Measurements from ENCODE around the gene IRX4. TPM values are rescaled to one million over a fixed set of nuclear protein-coding genes. Genes with fewer than 3 reads are reported as not detected.

IRX4 gene
- total RNA-seq, 2 donors from 2014 or later: 0.22 TPM; not detected in 1

DNA sequence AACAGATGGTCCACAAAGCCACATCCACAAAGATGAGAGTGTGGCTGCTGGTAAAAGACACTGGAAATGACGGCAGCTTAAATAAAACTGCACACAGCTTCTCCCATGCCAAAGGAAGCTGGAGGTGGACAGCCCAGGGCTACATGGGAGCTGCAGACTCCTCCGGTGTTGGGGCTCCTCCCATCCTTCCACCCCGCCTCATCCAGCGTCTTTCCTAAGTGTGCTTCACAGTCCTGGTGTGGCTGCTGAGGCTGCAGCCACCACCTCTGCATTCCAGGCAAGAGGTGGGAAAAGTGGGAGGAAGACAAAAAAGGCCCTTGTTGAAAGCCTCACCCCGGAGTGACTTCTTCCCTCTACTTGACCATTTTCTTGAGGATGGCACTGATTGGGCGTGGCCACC lies 37.0 kb upstream of the IRX4 start:
- no peak overlapping the region for H3K4me3 ChIP-seq (ENCODE audit: low read length)
- no peaks in the 10 kb centered on the region for H3K9me3 ChIP-seq (ENCODE audit: control insufficient read depth, low read length)
- no peaks in the 10 kb centered on the region for H3K27me3 ChIP-seq (ENCODE audit: control insufficient read depth, insufficient read depth, low read length, poor library complexity, severe bottlenecking)
- Mint-ChIP-seq H3K9me3 (no peaks in the 10 kb centered on the region), H3K4me3 (no peak overlapping the region), H3K27me3 (ENCODE audit: insufficient read depth) (peaks cover 6% of the 10 kb centered on the region), H3K27ac (no peak overlapping the region), H3K36me3 (ENCODE audit: low read depth) (no peaks in the 10 kb centered on the region), H3K4me1 (no peaks in the 10 kb centered on the region)
- no peaks in the 10 kb centered on the region for H3K36me3 ChIP-seq (ENCODE audit: control insufficient read depth, insufficient read depth, low read length)
- no peak for TF ChIP-seq CTCF (conservative IDR thresholded peaks at IDR 0.05)
- no peak overlapping the region for H3K9ac ChIP-seq (ENCODE audit: extremely low read depth, low read length, poor library complexity, severe bottlenecking)
- no peak for DNase-seq
- H3K27ac ChIP-seq (ENCODE audit: low read depth, low read length): no peak overlapping the region
- WGBS, 2 experiments (ENCODE audit: insufficient coverage in 1 of 2, insufficient read length in 1 of 2): 92 to 100% methylated on average over 4 to 6 of the region's 6 CpGs
- no peaks in the 10 kb centered on the region for H3K4me1 ChIP-seq (ENCODE audit: control insufficient read depth, insufficient read depth, low read length)

- no peak for DNase-seq
- H3K4me3 ChIP-seq (ENCODE audit: low read length): no peak overlapping the region
- 93 to 95% methylated on average over 5 to 9 of the region's 9 CpGs for WGBS, 2 experiments (ENCODE audit: insufficient coverage in 1 of 2, insufficient read length in 1 of 2)
- no peaks in the 10 kb centered on the region for H3K4me1 Mint-ChIP-seq
- H3K4me1 ChIP-seq (ENCODE audit: control insufficient read depth, insufficient read depth, low read length): no peaks in the 10 kb centered on the region
- no peaks in the 10 kb centered on the region for H3K36me3 ChIP-seq (ENCODE audit: control insufficient read depth, insufficient read depth, low read length)
- no peak overlapping the region for H3K27ac ChIP-seq (ENCODE audit: low read depth, low read length)
- H3K27me3 Mint-ChIP-seq (ENCODE audit: insufficient read depth): peaks cover 8% of the 10 kb centered on the region
- H3K9me3 Mint-ChIP-seq: no peaks in the 10 kb centered on the region
- no peak for TF ChIP-seq CTCF (conservative IDR thresholded peaks at IDR 0.05)
- H3K9me3 ChIP-seq (ENCODE audit: control insufficient read depth, low read length): no peaks in the 10 kb centered on the region
- H3K9ac ChIP-seq (ENCODE audit: extremely low read depth, low read length, poor library complexity, severe bottlenecking): no peak overlapping the region
- H3K36me3 Mint-ChIP-seq (ENCODE audit: low read depth): no peaks in the 10 kb centered on the region
- no peak overlapping the region for H3K27ac Mint-ChIP-seq
- H3K4me3 Mint-ChIP-seq: no peak overlapping the region
- H3K27me3 ChIP-seq (ENCODE audit: control insufficient read depth, insufficient read depth, low read length, poor library complexity, severe bottlenecking): no peaks in the 10 kb centered on the region
These were observed 36.5 kb upstream of the IRX4 start for GRCh38 chr5:1919209-1919566.

DNA sequence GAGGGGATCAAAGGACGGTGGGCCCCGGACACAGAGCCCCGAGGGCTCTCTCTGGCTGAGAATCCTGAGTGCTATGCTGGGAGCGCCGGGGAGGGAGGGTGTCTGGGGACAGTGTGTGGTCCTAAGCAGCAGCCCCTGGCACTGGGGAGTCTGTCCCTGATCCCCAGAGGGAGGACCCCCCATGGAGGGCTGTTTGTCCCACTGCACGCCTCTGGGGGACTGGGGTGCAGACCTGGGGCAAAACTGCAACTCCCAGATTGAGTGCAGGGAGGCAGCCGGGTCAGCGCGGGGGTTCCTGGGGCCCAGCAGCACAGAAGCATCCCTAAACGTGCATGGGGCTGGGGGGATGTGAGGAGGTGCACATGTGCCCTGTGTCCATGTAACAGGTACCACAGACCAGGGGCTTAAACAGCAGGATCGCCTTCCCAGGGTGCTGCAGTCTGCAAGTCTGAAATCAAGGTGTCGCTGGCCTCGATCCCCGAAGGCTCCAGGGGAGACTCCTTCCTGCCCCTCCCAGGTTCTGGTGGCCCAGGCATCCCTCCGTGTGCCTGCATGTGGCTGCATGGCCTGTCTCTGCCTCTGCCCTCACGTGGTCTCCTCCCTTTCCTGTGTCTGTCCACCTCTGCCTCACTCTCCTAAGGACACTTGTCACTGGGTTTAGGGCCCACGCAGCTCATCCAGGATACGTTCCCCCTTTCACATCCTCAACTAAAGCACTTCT lies 35.9 kb upstream of the IRX4 start:
- H3K9me3 ChIP-seq (ENCODE audit: control insufficient read depth, low read length): no peaks in the 10 kb centered on the region
- Mint-ChIP-seq H3K4me3 (no peak overlapping the region), H3K36me3 (ENCODE audit: low read depth) (no peaks in the 10 kb centered on the region), H3K27me3 (ENCODE audit: insufficient read depth) (peaks cover 7% of the 10 kb centered on the region), H3K9me3 (no peaks in the 10 kb centered on the region), H3K4me1 (no peaks in the 10 kb centered on the region), H3K27ac (no peak overlapping the region)
- 90 to 92% methylated on average over 10 to 18 of the region's 18 CpGs for WGBS, 2 experiments (ENCODE audit: insufficient coverage in 1 of 2, insufficient read length in 1 of 2)
- no peaks in the 10 kb centered on the region for H3K27me3 ChIP-seq (ENCODE audit: control insufficient read depth, insufficient read depth, low read length, poor library complexity, severe bottlenecking)
- DNase-seq: no peak
- no peak overlapping the region for H3K4me3 ChIP-seq (ENCODE audit: low read length)
- TF ChIP-seq CTCF (conservative IDR thresholded peaks at IDR 0.05): no peak
- H3K27ac ChIP-seq (ENCODE audit: low read depth, low read length): no peak overlapping the region
- no peaks in the 10 kb centered on the region for H3K36me3 ChIP-seq (ENCODE audit: control insufficient read depth, insufficient read depth, low read length)
- H3K9ac ChIP-seq (ENCODE audit: extremely low read depth, low read length, poor library complexity, severe bottlenecking): no peak overlapping the region
- H3K4me1 ChIP-seq (ENCODE audit: control insufficient read depth, insufficient read depth, low read length): no peaks in the 10 kb centered on the region

Measured in endodermal cell (in vitro differentiated cells).